NK-92 (cell line): ENCODE data around the gene TCP11L1.
"Not testable (repeated sequence)": the region's sequence is repeated elsewhere in the genome, so short reads cannot be mapped to it uniquely, and the experiment has no call there.

Experiments used
- DNase-seq: peaks from one replicate; lab custom pipeline; 2025; ENCODE audit not compliant: unreplicated experiment; lab: John Stamatoyannopoulos, UW

Gene TCP11L1

GRCh38 chr11:33029218-33029617 is 10.2 kb upstream of the TCP11L1 start:
- not testable (repeated sequence) for DNase-seq

- no peak for DNase-seq
Observed at GRCh38 chr11:33033493-33033892, 5.9 kb upstream of the TCP11L1 start.

- DNase-seq, result no peak
Observed at GRCh38 chr11:33035011-33035410, 4.4 kb upstream of the TCP11L1 start.

- DNase-seq, result no peak
Observed at GRCh38 chr11:33040033-33040861, 875 bp downstream of the TCP11L1 start.

- DNase-seq, result no peak
Observed at GRCh38 chr11:33040862-33041453, 1.6 kb downstream of the TCP11L1 start.

- no peak for DNase-seq
Observed at GRCh38 chr11:33043221-33043830, 4.0 kb downstream of the TCP11L1 start.

- no peak for DNase-seq
Observed at GRCh38 chr11:33044285-33044756, 4.9 kb downstream of the TCP11L1 start.

GRCh38 chr11:33045551-33046255 is 6.3 kb downstream of the TCP11L1 start:
- DNase-seq, result no peak

GRCh38 chr11:33048701-33049100 is 9.3 kb downstream of the TCP11L1 start:
- not testable (repeated sequence) for DNase-seq

GRCh38 chr11:33049565-33050408 is 10.4 kb downstream of the TCP11L1 start:
- not testable (repeated sequence) for DNase-seq

GRCh38 chr11:33052231-33052630 is 12.9 kb downstream of the TCP11L1 start:
- no peak for DNase-seq

GRCh38 chr11:33055375-33055774 is 16.0 kb downstream of the TCP11L1 start:
- no peak for DNase-seq

GRCh38 chr11:33057284-33057683 is 17.9 kb downstream of the TCP11L1 start:
- no peak for DNase-seq

- DNase-seq, result no peak
Observed at GRCh38 chr11:33059331-33060007, 20.1 kb downstream of the TCP11L1 start.

GRCh38 chr11:33060271-33060670 is 20.9 kb downstream of the TCP11L1 start:
- no peak for DNase-seq

- no peak for DNase-seq
Observed at GRCh38 chr11:33062137-33062536, 22.8 kb downstream of the TCP11L1 start.

GRCh38 chr11:33063326-33063881 is 24.0 kb downstream of the TCP11L1 start:
- no peak for DNase-seq

GRCh38 chr11:33064033-33064825 is 24.9 kb downstream of the TCP11L1 start:
- no peak for DNase-seq

GRCh38 chr11:33064866-33065265 is 25.5 kb downstream of the TCP11L1 start:
- DNase-seq, result no peak
